Measurements from ENCODE around the gene CRYBG2.
A peak's percentile ranks its signal among the peaks of the same experiment; 100 is the strongest.
"Not testable (repeated sequence)": the region's sequence is repeated elsewhere in the genome, so short reads cannot be mapped to it uniquely, and the experiment has no call there.

Gene CRYBG2

GRCh38 chr1:26349188-26349876 is 4.6 kb downstream of the CRYBG2 start:
- no peak for DNase-seq (ENCODE audit: low read depth)

GRCh38 chr1:26346274-26347033 is 7.5 kb downstream of the CRYBG2 start:
- no peak for DNase-seq (ENCODE audit: low read depth)

GRCh38 chr1:26345718-26346117 is 8.2 kb downstream of the CRYBG2 start:
- no peak for DNase-seq (ENCODE audit: low read depth)

GRCh38 chr1:26344147-26344920 is 9.6 kb downstream of the CRYBG2 start:
- no peak for DNase-seq (ENCODE audit: low read depth)

GRCh38 chr1:26340047-26340481 is 13.9 kb downstream of the CRYBG2 start:
- no peak for DNase-seq (ENCODE audit: low read depth)

- no peak for DNase-seq (ENCODE audit: low read depth)
Measured at GRCh38 chr1:26338670-26339069, 15.3 kb downstream of the CRYBG2 start.

GRCh38 chr1:26337625-26338024 is 16.3 kb downstream of the CRYBG2 start:
- DNase-seq (ENCODE audit: low read depth), result no peak

- no peak for DNase-seq (ENCODE audit: low read depth)
Measured at GRCh38 chr1:26337206-26337535, 16.8 kb downstream of the CRYBG2 start.

GRCh38 chr1:26336477-26337205 is 17.3 kb downstream of the CRYBG2 start:
- peak; percentile 83 for DNase-seq (ENCODE audit: low read depth)

- DNase-seq (ENCODE audit: low read depth), result no peak
Measured at GRCh38 chr1:26335774-26336476, 18.0 kb downstream of the CRYBG2 start.

GRCh38 chr1:26333312-26333711 is 20.6 kb downstream of the CRYBG2 start:
- not testable (repeated sequence) for DNase-seq (ENCODE audit: low read depth)

GRCh38 chr1:26330276-26330675 is 23.7 kb downstream of the CRYBG2 start:
- DNase-seq (ENCODE audit: low read depth), result no peak

GRCh38 chr1:26329380-26329779 is 24.6 kb downstream of the CRYBG2 start:
- not testable (repeated sequence) for DNase-seq (ENCODE audit: low read depth)

- no peak for DNase-seq (ENCODE audit: low read depth)
Measured at GRCh38 chr1:26328597-26328996, 25.3 kb downstream of the CRYBG2 start.

GRCh38 chr1:26327956-26328362 is 26.0 kb downstream of the CRYBG2 start:
- DNase-seq (ENCODE audit: low read depth), result no peak

GRCh38 chr1:26324550-26324949 is 29.4 kb downstream of the CRYBG2 start:
- no peak for DNase-seq (ENCODE audit: low read depth)

- DNase-seq (ENCODE audit: low read depth), result no peak
Measured at GRCh38 chr1:26323382-26323781, 30.5 kb downstream of the CRYBG2 start.

GRCh38 chr1:26322042-26322331 is 31.9 kb downstream of the CRYBG2 start:
- no peak for DNase-seq (ENCODE audit: low read depth)

GRCh38 chr1:26321315-26322041 is 32.5 kb downstream of the CRYBG2 start:
- DNase-seq (ENCODE audit: low read depth), result peak; percentile 76

GRCh38 chr1:26320896-26321295 is 33.0 kb downstream of the CRYBG2 start:
- no peak for DNase-seq (ENCODE audit: low read depth)

All from T-helper 22 cell (primary cell).